Right forelimb (tissue), 1 donor: ENCODE data around the gene PCTP.

Experiments used
- DNase-seq: peaks from one replicate; pipeline ENCODE4 v3.0.0-alpha.2; 2018

PCTP gene

GRCh38 chr17:55750750-55751657 lies at the start of gene PCTP:
Gene PCTP, plus strand, starts transcription at chr17:55751051. Its CDS starts 53 bp downstream, at chr17:55751104.
- DNase-seq: peak; percentile 94

DNA sequence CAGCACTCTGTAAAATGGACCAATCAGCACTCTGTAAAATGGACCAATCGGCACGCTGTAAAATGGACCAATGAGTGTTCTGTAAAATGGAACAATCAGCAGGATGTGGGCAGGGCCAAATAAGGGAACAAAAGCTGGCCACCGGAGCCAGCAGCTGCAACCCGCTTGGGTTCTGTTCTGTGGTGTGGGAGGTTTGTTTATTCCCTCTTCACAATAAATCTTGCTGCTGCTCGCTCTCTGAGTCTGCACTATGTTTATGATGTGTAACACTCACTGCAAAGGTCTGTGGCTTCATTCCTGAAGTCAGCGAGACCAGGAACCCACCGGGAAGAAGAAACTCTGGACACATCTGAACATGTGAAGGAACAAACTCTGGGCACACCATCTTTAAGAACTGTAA lies 48.7 kb upstream of the PCTP start:
- DNase-seq: no peak

DNA sequence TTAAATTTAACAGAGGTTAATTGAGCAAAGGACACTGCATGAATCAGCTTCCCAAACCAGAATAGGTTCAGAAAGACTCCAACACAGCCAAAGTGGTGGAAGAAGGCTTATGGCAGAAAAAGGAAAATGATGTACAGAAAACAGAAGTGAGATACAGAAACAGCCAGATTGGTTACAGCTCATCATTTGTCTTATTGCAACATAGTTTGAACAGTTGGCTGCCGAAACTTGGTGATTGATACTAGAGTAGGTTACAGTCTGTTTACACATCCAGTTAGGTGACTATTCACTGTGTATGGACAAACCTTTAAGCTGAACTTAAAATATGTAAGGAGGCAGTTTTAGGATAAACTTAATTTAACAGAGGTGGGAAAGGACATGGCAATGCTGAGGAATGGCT lies 46.5 kb upstream of the PCTP start:
- no peak for DNase-seq

DNA sequence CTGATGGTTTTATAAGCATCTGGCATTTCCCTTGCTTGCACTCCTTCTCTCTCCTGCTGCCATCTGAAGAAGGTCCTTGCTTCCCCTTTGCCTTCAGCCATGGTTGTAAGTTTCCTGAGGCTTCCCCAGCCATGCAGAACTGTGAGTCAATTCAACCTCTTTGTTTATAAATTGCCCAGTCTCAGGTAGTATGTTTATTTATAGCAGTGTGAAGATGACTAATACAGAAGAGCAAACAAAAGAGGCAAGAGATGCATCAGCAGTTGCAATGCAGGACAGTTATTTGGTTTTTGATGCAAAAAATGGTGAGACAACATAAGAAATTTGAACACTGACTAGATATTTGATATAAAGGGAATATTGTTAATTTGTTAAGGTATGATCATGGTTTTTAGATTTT lies 45.0 kb upstream of the PCTP start:
- DNase-seq: no peak

DNA sequence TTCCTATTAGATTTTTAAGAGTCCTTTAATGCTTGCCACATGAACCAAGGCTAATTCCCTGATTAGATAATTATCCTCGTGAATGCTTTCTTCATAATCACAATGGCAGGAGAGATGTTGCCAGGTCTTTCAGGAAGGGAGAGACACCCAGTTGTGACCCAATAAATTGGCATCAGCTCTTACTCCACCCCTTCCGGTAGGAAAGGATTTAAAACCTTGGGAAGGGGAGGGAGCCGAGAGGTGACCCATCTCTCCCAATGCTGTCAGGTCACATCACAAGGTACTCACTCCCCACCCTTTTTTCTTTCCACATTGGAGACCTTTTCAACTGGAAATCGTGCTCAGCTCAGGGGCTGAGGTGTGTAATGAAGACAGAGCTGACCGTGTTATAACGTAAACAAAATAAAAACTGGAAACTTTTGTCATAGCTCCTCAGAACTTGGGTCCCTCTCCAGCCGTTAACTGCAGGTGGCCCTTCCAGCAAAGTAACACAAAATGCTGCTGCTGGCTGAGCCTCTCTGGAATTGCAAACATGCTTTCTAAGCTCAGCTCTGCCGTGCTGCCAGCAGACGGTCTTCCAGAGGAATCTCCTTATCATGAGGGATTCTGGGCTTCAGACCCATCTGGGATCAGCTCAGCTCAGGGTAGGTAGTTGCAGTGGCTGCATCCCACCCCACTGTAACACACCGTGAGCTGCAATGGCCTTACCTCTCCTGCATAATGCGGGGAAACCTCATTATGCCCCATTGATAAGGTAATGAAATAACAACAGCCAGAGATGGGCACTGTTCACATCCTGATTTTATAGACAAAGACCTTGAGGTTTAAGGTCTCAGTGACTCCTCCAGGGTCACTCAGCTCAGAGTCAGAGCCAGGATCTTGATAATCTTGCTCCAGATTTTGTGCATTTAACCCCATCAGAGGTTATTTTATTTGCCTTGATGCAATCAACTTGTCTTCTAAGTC lies 43.8 kb upstream of the PCTP start:
- no peak for DNase-seq

- no peak for DNase-seq
These were observed 42.5 kb upstream of the PCTP start for GRCh38 chr17:55708175-55708974.

GRCh38 chr17:55709440-55709839 lies 41.4 kb upstream of the PCTP start:
- DNase-seq: no peak

- no peak for DNase-seq
These were observed 40.9 kb upstream of the PCTP start for GRCh38 chr17:55709984-55710383.

DNA sequence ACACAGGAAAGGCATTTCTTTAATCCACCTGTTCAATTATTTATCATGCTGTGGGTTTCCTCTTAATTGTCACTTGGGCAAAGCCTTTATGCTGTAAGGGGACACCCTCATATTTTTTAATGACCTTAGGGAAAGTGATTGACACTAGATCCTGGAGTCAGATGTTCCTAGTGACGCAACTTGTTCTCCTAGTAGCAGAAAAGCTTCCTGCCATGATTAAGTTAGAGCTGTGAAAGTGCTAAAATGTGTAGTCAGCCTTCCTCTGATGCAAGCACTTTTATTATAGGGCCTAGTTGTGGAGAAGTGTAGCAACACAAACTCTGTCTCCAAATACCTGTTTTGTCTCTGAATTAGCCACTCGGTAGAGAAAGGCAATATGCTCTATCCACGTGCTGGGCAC lies 40.4 kb upstream of the PCTP start:
- no peak for DNase-seq

- no peak for DNase-seq
These were observed 39.9 kb upstream of the PCTP start for GRCh38 chr17:55710829-55711496.

DNA sequence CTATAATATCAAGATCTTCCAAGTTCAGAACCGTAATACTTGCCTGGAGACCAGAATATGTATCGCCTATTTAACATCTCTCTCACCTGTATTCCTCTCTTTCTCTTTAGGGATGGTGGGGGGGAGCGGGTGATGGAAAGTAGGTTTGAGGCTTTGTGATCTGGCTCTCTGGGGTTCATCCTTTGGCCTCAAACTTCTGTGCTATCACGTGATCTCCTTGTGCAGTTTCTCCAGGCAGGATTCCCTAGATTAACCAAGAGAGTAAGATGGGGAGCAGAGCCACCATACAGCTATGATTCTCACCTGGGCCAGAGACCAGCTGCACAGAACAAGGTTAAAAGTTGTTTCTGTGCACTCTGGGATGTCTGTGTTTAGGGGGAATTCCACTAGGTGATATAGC lies 33.4 kb upstream of the PCTP start:
- DNase-seq: no peak

DNA sequence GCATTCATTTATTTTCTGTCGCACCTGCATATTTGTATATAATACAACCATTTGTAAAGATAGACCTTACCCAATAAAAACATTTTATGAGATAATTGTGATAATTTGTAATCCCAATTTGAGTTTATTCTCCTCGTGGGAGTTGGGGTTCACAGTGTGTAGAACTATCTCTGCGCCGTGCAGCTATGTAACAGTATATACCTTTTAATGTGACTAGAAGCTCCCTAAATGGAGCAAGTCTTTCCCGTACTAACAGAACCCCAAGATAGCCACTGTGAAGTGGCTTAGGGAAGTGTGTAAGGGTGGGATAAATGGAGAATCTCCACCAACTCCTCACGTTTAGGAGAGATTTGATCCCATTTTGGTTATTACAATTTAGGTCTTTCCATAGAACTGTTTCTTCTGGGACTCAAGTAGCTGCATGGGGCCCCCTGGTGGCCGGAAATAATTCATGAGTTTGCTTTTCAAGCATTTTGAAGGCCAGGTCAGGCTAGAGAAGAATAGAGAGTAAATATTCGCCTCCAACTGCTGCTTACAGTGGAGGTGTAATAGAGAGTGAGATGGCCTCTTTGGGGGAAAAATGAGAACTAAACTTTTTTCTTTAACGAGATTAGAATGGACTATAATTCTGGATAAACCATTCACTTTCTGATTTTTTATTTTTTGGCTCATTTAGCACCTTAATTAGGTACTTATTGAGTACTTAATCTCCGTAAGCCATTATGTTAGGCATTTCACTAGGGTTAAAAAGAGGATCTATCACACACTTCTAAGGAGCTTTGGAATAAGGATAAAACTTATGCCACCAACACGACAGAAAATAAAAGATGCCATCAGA lies 32.7 kb upstream of the PCTP start:
- peak; percentile 85 for DNase-seq

DNA sequence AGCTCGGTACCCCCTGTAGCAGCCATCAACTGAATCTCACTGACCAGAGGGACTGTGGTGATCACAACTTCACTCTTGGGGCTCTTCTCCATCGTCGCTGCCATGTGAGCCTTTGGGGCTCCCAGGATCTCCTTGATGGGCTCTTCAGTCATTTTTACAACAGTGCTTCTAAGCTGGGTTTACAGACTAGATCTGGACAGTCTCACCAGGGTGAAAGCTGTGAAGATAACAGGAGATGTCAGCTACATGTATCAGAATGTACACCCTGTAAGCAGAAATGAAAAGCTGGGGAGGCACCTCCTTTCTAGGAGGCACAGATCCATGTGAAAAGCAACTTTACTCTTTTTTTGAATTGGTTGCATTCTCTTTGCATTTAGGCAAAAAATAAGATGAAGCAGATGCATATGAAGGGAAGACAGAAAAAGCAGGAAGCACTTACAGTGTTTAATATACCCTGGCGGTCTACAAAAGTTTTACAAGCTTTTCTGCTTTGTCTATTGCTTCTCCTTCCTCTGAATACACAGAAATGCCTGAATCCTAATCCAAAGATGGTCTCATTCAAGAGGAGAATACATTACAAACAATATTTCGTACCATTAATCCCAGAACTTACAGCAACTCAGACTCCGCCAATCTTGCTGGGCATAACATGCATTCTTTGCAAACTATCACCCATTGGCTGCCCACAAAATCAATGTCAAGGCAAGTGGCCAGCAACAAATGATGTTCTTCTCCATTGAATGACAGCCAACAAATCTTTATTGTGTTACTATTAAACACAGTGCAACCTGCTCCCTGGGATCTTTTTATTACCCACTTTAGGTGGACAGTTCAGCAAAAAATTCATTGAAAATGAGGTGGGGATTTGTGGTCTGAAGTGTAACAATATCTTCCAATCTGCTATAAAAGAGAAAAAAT lies 29.7 kb upstream of the PCTP start:
- DNase-seq: no peak

GRCh38 chr17:55722016-55722736 lies 28.7 kb upstream of the PCTP start:
- no peak for DNase-seq

- peak; percentile 67 for DNase-seq
These were observed 27.9 kb upstream of the PCTP start, which contains the start of gene TMEM100 for GRCh38 chr17:55722742-55723487. Gene TMEM100, minus strand, starts transcription at chr17:55722864. Its CDS starts 1,794 bp downstream, at chr17:55721070.

DNA sequence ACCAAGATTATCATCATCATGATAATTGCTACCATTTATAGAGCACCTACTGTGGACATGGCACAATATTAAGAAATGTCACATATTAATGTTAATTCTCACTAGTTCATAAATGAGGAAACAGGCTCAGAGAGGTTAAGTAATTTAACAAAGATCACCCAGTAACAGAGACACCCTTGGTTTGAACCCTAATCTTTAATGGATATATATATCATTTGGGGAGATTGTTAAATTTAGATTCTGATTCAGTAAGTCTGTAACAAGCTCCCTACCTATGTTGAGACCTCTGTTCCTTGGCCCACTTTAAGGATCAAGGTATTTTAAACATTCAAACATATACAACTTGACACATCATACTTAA lies 27.4 kb upstream of the PCTP start:
- no peak for DNase-seq

DNA sequence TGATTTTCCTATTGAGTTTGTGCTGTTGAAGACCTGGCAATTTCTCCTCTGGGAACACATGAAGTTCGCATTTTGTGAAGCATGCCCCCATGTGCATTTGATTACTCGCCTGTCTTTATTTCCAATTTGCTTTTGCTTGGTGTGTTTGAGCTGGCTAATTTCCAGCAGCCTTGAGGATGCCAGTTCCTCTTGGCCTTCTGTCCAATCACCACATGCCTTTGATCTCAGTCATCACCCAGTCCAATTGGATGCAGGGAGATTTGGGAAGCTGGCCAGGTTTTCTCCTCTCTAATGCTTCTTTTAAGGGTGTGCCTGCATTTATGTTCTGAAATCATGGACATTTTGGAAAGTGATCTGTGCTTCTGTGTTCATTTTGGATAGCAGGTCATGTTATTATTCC lies 24.4 kb upstream of the PCTP start:
- DNase-seq: no peak

GRCh38 chr17:55727275-55727674 lies 23.6 kb upstream of the PCTP start:
- DNase-seq: no peak

- no peak for DNase-seq
These were observed 22.9 kb upstream of the PCTP start for GRCh38 chr17:55727920-55728319.
